ENCODE data around the gene SORT1.

SORT1 gene

DNA sequence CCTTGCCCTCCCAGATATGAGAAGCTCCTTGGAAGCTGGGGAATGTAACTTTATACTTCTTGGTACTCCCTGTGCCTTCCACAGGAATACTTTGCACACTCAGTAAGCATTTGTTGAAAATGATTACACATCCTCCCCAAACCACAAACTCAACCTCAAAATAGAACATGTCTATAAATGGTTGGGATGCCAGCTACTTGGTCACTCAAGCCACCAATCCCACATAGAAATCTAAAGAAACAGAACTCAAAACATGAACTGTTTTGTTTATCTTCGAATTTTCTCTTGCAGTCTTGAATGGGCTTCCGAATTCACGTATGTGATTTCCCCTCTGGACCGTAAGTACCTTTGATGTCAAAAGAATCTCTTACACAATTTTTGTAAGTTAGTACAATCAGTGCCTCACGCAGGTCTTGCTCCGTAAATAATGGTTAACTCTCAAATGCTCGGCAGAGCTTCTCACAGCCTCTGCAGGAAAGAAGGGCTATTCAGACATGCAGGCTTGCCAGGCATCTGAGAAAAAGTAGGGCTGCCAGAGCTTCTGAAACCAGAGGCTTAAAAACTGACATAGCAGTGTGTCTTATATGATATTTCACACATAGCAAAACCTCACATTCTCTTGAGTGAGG is 26.9 kb downstream of the SORT1 start:
- TF ChIP-seq, protein P1, sequence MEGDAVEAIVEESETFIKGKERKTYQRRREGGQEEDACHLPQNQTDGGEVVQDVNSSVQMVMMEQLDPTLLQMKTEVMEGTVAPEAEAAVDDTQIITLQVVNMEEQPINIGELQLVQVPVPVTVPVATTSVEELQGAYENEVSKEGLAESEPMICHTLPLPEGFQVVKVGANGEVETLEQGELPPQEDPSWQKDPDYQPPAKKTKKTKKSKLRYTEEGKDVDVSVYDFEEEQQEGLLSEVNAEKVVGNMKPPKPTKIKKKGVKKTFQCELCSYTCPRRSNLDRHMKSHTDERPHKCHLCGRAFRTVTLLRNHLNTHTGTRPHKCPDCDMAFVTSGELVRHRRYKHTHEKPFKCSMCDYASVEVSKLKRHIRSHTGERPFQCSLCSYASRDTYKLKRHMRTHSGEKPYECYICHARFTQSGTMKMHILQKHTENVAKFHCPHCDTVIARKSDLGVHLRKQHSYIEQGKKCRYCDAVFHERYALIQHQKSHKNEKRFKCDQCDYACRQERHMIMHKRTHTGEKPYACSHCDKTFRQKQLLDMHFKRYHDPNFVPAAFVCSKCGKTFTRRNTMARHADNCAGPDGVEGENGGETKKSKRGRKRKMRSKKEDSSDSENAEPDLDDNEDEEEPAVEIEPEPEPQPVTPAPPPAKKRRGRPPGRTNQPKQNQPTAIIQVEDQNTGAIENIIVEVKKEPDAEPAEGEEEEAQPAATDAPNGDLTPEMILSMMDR (IDR thresholded peaks at IDR 0.05; ENCODE audit: low read depth, low read length), result no peak
- peak overlapping the region; percentile 29 for H3K4me3 ChIP-seq (ENCODE audit: low read depth, low read length)
- peak; percentile 96 for DNase-seq (ENCODE audit: low read depth, low spot score)
- in situ Hi-C loops (cut with HindIII; ENCODE audit: low sequenced_read_pairs), result no loop called here

DNA sequence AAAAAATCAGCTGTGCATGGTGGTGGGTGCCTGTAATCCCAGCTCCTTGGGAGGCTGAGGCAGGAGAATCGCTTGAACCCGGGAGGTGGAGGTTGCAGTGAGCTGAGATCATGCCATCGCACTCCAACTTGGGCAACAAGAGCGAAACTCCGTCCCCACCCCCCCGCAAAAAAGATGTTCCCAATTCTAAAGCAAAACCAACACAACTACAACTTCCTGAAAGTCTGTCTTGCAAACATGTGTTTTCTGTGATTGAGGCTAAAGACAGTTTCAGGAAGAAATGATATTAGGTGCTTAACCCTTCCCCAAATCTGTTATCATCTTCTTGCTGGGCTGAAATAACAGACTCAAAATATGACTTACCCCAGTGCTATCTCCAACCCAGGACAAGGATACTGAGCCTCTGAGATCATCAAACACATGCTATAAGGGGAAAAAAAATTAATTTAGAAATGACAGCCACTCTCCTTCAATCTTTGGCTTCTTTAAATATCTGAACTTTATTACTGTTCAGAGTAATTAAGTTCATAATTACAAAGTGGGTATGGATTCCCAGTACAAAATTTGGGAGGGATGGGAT is 28.5 kb downstream of the SORT1 start:
- in situ Hi-C loops (cut with HindIII; ENCODE audit: low sequenced_read_pairs), result no loop called here
- TF ChIP-seq, protein P1 (IDR thresholded peaks at IDR 0.05; ENCODE audit: low read depth, low read length), result no peak
- no peak overlapping the region for H3K4me3 ChIP-seq (ENCODE audit: low read depth, low read length)
- DNase-seq (ENCODE audit: low read depth, low spot score), result peak; percentile 28

DNA sequence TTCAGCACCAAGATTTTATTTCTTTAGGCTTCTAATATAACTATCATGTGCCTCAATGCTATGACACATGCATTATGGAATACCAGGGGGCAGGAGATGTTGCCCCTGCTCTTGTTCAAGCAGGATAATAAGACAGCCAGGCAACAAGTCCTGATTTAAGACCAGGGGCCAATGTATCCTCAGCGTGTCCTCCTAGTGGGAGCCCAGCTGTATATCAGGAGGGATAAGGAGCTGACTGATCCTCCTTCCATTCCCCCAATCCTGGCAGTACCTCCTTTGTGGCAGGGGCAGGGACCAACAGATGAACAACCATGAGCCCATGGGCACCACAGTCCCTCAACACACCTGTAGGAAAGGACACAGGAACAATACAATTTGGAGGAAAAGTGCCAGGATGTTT is 29.3 kb downstream of the SORT1 start:
- H3K4me3 ChIP-seq (ENCODE audit: low read depth, low read length), result no peak overlapping the region
- TF ChIP-seq, protein P1 (IDR thresholded peaks at IDR 0.05; ENCODE audit: low read depth, low read length), result no peak
- in situ Hi-C loops (cut with HindIII; ENCODE audit: low sequenced_read_pairs), result no loop called here
- DNase-seq (ENCODE audit: low read depth, low spot score), result no peak

DNA sequence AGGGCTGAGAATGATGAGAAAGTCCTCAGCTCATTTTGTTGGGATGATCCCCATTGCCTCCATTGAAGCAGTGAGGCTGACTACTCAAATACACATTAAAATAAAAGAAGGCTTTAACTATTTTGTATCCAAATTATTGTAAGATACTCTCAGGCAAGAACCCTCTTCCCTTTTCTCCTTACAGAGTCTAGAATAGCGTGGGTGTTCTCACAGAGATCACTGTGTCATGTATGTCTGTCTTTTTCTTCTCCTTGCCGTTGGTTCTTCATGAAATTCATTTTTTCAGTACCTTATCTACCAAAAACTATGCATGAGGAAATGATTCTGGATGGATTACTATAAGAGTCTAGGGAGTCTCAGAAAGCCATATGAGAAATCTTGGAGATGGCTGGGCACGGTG is 30.1 kb downstream of the SORT1 start:
- TF ChIP-seq, protein P1 (IDR thresholded peaks at IDR 0.05; ENCODE audit: low read depth, low read length), result no peak
- in situ Hi-C loops (cut with HindIII; ENCODE audit: low sequenced_read_pairs), result no loop called here
- H3K4me3 ChIP-seq (ENCODE audit: low read depth, low read length), result no peak overlapping the region
- no peak for DNase-seq (ENCODE audit: low read depth, low spot score)

DNA sequence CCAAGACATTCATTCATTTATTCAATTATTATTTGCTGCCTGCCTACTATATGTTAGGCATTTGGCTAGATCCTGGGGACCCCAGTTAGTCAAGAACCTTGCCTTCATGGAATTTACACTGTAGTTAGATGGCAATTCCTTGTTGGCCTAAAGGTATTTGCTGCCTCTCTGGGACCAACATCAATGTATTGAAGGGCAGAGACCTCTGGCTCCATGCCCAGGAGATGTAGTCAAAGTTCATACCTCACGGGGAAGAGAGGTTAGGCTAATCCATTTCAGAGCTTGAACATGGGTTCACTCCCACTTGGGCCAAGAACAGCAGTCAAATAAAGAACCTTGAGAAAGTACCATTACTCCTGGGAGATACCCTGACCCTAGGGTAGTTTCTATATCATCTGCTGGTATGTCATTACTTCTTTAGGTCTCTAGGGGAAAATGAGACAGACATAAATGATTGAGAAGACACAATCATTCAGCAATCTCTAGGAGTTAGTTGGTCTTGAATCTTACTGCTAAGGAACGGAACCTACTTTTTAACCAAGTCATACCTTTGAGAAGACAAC is 32.0 kb downstream of the SORT1 start:
- no peak overlapping the region for H3K4me3 ChIP-seq (ENCODE audit: low read depth, low read length)
- in situ Hi-C loops (cut with HindIII; ENCODE audit: low sequenced_read_pairs), result no loop called here
- DNase-seq (ENCODE audit: low read depth, low spot score), result no peak
- TF ChIP-seq, protein P1 (IDR thresholded peaks at IDR 0.05; ENCODE audit: low read depth, low read length), result no peak

DNA sequence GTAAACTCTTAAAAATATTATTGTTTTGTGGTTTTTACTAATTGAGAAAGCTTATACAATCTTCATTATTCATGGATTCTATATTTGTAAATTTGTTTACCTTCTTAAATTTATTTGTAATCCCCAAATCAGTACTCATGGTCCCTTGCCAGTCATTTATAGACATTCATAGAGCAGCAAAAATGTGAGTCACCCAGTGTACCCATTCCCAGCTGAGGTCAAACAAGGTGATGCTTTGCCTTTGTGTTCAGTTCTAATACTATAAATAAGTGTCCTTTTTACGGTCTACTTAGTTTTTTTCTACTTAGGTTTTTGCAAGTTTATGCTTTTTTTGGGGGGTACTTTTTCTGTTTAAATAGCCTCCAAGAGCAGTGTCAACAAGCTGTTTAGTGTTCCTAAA is 36.1 kb downstream of the SORT1 start:
- TF ChIP-seq, protein P1 (IDR thresholded peaks at IDR 0.05; ENCODE audit: low read depth, low read length), result no peak
- H3K4me3 ChIP-seq (ENCODE audit: low read depth, low read length), result no peak overlapping the region
- in situ Hi-C loops (cut with HindIII; ENCODE audit: low sequenced_read_pairs), result no loop called here
- peak; percentile 60 for DNase-seq (ENCODE audit: low read depth, low spot score)

Measured in astrocyte of the spinal cord (primary cell).